Osteocyte (in vitro differentiated cells): ENCODE data around the gene MKKS. TPM values are rescaled to one million over a fixed set of nuclear protein-coding genes. Genes with fewer than 3 reads are reported as not detected.

Source experiments
- DNase-seq: peaks from one replicate; pipeline ENCODE4 v3.0.0; 2021; ENCODE audit warnings: mixed read lengths; ENCODE audit not compliant: unreplicated experiment; ENCODE audit errors: extremely low spot score
- H3K27ac Mint-ChIP-seq: one replicate; pipeline ENCODE4 v1.8.0; 2021; ENCODE audit warnings: mild to moderate bottlenecking, mixed read lengths; ENCODE audit not compliant: unreplicated experiment
- H3K27me3 Mint-ChIP-seq: one replicate; pipeline ENCODE4 v1.8.0; 2021; ENCODE audit warnings: mixed read lengths; ENCODE audit not compliant: unreplicated experiment
- H3K36me3 Mint-ChIP-seq: one replicate; pipeline ENCODE4 v1.8.0; 2021; ENCODE audit warnings: mixed read lengths; ENCODE audit not compliant: unreplicated experiment
- H3K4me1 Mint-ChIP-seq: one replicate; pipeline ENCODE4 v1.8.0; 2021; ENCODE audit warnings: mixed read lengths; ENCODE audit not compliant: unreplicated experiment
- H3K4me3 Mint-ChIP-seq: one replicate; pipeline ENCODE4 v1.8.0; 2021; ENCODE audit warnings: mild to moderate bottlenecking, moderate library complexity, mixed read lengths; ENCODE audit not compliant: unreplicated experiment
- H3K9me3 Mint-ChIP-seq: one replicate; pipeline ENCODE4 v1.8.0; 2021; ENCODE audit warnings: mixed read lengths; ENCODE audit not compliant: unreplicated experiment
- CTCF ChIP-seq: fragments of 200-600 bp; sonication (generic); IDR thresholded peaks from 2 replicates; pipeline ENCODE4 v1.5.0; 2021; ENCODE audit warnings: antibody characterized with exemption, mild to moderate bottlenecking, moderate library complexity
- total RNA-seq: library from RNA; stranded (reverse); gene quantifications from 2 replicates; pipeline ENCODE4 v1.2.1, GENCODE V29; 2021

MKKS gene
- total RNA-seq, 1 donor from 2014 or later: 13.0 TPM

- Mint-ChIP-seq H3K36me3 (peaks cover 11% of the 10 kb centered on the region), H3K4me1 (peaks cover 43% of the 10 kb centered on the region), H3K4me3 (peak overlapping the region; percentile 64), H3K9me3 (peaks cover 13% of the 10 kb centered on the region), H3K27ac (peak overlapping the region; percentile 92), H3K27me3 (no peaks in the 10 kb centered on the region)
- no peak for DNase-seq
- no peak for TF ChIP-seq CTCF
Measured at GRCh38 chr20:10466325-10466724, 32.3 kb upstream of the MKKS start.

GRCh38 chr20:10465135-10465534, 31.1 kb upstream of the MKKS start:
- no peak for TF ChIP-seq CTCF
- Mint-ChIP-seq H3K4me1 (peaks cover 39% of the 10 kb centered on the region), H3K27me3 (no peaks in the 10 kb centered on the region), H3K27ac (no peak overlapping the region), H3K4me3 (no peak overlapping the region), H3K36me3 (peaks cover 11% of the 10 kb centered on the region), H3K9me3 (peaks cover 13% of the 10 kb centered on the region)
- DNase-seq: no peak

- H3K36me3 Mint-ChIP-seq: peaks cover 21% of the 10 kb centered on the region
- peaks cover 33% of the 10 kb centered on the region for H3K4me1 Mint-ChIP-seq
- TF ChIP-seq CTCF: no peak
- no peak overlapping the region for H3K27ac Mint-ChIP-seq
- H3K27me3 Mint-ChIP-seq: no peaks in the 10 kb centered on the region
- no peak for DNase-seq
- peaks cover 18% of the 10 kb centered on the region for H3K9me3 Mint-ChIP-seq
- H3K4me3 Mint-ChIP-seq: no peak overlapping the region
Measured at GRCh38 chr20:10463622-10464021, 29.6 kb upstream of the MKKS start.

- Mint-ChIP-seq H3K36me3 (peaks cover 23% of the 10 kb centered on the region), H3K9me3 (peaks cover 20% of the 10 kb centered on the region), H3K4me1 (peaks cover 22% of the 10 kb centered on the region), H3K27me3 (no peaks in the 10 kb centered on the region), H3K27ac (no peak overlapping the region), H3K4me3 (no peak overlapping the region)
- TF ChIP-seq CTCF: no peak
- no peak for DNase-seq
Measured at GRCh38 chr20:10462516-10462915, 28.5 kb upstream of the MKKS start.

- no peak for DNase-seq
- Mint-ChIP-seq H3K4me1 (peaks cover 12% of the 10 kb centered on the region), H3K9me3 (peaks cover 27% of the 10 kb centered on the region), H3K27ac (no peak overlapping the region), H3K4me3 (no peak overlapping the region), H3K36me3 (peaks cover 25% of the 10 kb centered on the region), H3K27me3 (no peaks in the 10 kb centered on the region)
- no peak for TF ChIP-seq CTCF
Measured at GRCh38 chr20:10461495-10461894, 27.5 kb upstream of the MKKS start.
